ENCODE results near the gene EXOC4.

The EXOC4 gene

DNA sequence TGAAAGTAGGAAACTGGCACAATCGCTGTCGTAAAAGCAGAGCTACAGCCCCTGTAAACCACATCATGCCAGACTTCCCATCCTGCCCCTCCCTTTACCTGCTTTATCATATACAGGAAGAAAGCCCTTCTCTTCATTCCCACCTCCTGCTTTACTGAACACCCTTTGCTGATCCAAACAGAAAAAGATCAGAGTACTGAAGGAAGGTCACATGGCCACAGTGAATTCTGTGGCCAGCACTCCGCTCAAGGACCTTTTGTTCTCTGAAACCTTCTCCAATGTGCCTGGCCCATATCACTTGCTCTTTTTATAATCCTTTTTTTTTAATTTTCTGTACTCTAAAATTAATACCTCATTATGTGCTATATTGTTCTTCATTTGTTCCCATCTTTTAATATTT lies 765.4 kb downstream of the EXOC4 start:
- TF ChIP-seq, protein P1, sequence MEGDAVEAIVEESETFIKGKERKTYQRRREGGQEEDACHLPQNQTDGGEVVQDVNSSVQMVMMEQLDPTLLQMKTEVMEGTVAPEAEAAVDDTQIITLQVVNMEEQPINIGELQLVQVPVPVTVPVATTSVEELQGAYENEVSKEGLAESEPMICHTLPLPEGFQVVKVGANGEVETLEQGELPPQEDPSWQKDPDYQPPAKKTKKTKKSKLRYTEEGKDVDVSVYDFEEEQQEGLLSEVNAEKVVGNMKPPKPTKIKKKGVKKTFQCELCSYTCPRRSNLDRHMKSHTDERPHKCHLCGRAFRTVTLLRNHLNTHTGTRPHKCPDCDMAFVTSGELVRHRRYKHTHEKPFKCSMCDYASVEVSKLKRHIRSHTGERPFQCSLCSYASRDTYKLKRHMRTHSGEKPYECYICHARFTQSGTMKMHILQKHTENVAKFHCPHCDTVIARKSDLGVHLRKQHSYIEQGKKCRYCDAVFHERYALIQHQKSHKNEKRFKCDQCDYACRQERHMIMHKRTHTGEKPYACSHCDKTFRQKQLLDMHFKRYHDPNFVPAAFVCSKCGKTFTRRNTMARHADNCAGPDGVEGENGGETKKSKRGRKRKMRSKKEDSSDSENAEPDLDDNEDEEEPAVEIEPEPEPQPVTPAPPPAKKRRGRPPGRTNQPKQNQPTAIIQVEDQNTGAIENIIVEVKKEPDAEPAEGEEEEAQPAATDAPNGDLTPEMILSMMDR (IDR thresholded peaks at IDR 0.05; ENCODE audit: low read depth, low read length) = no peak
- Histone ChIP-seq H3K36me3 (no peaks in the 10 kb centered on the region), H3K9me3 (ENCODE audit: severe bottlenecking) (no peaks in the 10 kb centered on the region), H3K27ac (no peak overlapping the region), H3K4me3 (ENCODE audit: low read depth, low read length) (no peak overlapping the region), H3K27me3 (ENCODE audit: insufficient read depth, low read depth, severe bottlenecking) (no peaks in the 10 kb centered on the region)
- no peak for DNase-seq

DNA sequence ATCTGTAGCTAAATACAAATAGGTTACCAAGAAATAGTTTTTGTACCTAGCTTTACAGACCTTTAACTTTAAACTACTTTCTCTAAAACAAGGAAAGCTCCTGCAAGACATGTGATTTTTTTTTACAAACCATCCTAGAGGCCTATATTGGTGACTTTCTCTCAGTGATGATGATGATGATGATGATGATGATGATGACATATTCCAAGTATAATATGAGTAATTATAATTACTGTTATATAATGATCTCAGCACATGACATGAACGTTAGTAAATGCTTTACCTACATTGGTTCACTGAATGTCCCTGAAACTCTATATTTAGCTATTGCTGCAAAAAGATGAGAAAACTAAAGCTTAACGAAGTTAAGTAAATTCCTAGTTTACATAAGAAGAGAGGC lies 766.4 kb downstream of the EXOC4 start:
- Histone ChIP-seq H3K27me3 (ENCODE audit: insufficient read depth, low read depth, severe bottlenecking) (no peaks in the 10 kb centered on the region), H3K4me3 (ENCODE audit: low read depth, low read length) (no peak overlapping the region), H3K9me3 (ENCODE audit: severe bottlenecking) (no peaks in the 10 kb centered on the region), H3K36me3 (no peaks in the 10 kb centered on the region), H3K27ac (no peak overlapping the region)
- TF ChIP-seq, protein P1 (IDR thresholded peaks at IDR 0.05; ENCODE audit: low read depth, low read length) = no peak
- DNase-seq = no peak

DNA sequence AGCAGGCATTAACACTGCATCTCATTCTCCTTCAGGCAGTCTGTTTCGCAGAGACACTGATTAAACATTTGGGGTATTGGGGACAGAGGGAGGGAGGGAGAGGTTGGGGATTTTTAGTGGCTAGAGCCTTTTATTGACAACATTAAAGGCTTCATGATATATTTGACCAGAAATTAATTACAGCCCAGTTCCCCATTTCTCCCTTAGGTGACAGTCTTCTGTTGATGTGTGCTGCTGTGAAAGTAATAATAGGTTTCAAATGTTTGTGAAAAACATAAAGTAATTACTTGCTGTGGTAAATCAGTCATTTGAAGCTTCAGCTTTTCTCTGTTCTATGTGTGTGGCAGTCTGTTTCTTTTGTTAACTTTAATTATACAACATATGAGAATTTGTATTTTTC lies 769.0 kb downstream of the EXOC4 start:
- no peak overlapping the region for H3K4me3 ChIP-seq (ENCODE audit: low read depth, low read length)
- no peaks in the 10 kb centered on the region for H3K9me3 ChIP-seq (ENCODE audit: severe bottlenecking)
- H3K27me3 ChIP-seq (ENCODE audit: insufficient read depth, low read depth, severe bottlenecking) = no peaks in the 10 kb centered on the region
- H3K27ac ChIP-seq = no peak overlapping the region
- H3K36me3 ChIP-seq = no peaks in the 10 kb centered on the region
- TF ChIP-seq, protein P1 (IDR thresholded peaks at IDR 0.05; ENCODE audit: low read depth, low read length) = no peak
- no peak for DNase-seq

DNA sequence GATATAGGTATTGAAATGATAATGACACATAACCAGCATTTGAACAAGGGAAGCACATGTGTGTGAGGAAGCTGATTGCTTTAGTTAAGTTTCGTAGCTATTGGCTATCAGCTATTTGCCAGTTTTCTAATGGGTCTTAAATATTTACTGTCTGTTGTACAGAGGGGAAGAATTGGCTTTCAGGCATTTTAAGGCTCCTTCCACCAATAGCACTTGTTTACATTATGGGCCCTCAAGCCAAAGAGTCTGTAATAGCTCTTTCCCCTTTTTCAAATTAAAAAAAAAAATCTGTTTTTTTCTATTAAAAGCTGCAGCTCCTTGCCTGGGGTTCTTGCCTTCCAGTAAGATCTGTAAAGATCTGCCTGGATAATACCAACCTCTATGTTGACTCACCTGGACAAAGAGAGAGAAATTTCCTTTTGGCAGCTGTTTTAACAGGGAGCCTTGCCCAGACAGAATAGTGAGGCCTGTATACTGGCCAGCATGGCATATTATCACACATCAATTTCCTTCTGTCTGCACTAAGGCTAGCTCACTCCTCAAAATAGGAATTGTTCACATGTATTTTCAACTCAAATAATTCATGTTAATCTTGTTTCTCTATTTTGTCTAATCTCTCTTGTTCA lies 769.5 kb downstream of the EXOC4 start:
- no peaks in the 10 kb centered on the region for H3K27me3 ChIP-seq (ENCODE audit: insufficient read depth, low read depth, severe bottlenecking)
- H3K4me3 ChIP-seq (ENCODE audit: low read depth, low read length) = no peak overlapping the region
- H3K36me3 ChIP-seq = no peaks in the 10 kb centered on the region
- H3K9me3 ChIP-seq (ENCODE audit: severe bottlenecking) = no peaks in the 10 kb centered on the region
- DNase-seq = no peak
- TF ChIP-seq, protein P1 (IDR thresholded peaks at IDR 0.05; ENCODE audit: low read depth, low read length) = no peak
- H3K27ac ChIP-seq = no peak overlapping the region

DNA sequence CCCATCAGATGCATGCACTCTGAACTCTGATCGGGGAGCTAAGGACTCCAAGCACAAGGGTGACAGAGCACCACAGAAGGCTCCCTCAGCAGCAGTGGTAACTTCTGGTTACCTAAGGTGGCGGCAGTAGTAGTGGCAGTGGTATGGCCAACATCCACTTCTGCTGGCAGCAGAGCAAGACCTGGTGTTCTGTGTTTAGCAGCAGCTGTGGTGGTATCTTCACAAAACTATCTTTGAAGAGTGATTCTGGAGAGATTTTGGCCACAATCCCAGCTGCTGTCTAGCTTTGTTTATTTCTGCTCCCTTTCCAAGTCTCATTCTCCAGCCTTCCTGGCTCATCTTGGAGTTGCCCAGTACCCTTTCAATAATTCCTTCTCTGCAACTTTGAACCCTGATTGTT lies 771.9 kb downstream of the EXOC4 start:
- DNase-seq = no peak
- no peak overlapping the region for H3K27ac ChIP-seq

More for the DNA sequence above, 771.9 kb downstream of the EXOC4 start:
- H3K36me3 ChIP-seq = no peaks in the 10 kb centered on the region
- no peak overlapping the region for H3K4me3 ChIP-seq (ENCODE audit: low read depth, low read length)
- H3K9me3 ChIP-seq (ENCODE audit: severe bottlenecking) = no peaks in the 10 kb centered on the region
- TF ChIP-seq, protein P1 (IDR thresholded peaks at IDR 0.05; ENCODE audit: low read depth, low read length) = no peak
- no peaks in the 10 kb centered on the region for H3K27me3 ChIP-seq (ENCODE audit: insufficient read depth, low read depth, severe bottlenecking)

All from WERI-Rb-1 (cell line).